CD4-positive, alpha-beta T cell treated with Interleukin-15 for 4 hours (primary cell): Measurements from ENCODE around the gene CCNF.
"Not testable (repeated sequence)": the region's sequence is repeated elsewhere in the genome, so short reads cannot be mapped to it uniquely, and the experiment has no call there.

ENCODE experiments used
- DNase-seq: peaks from one replicate; pipeline ENCODE4 v3.0.0-alpha.2; 2020; ENCODE audit warnings: low spot score

CCNF gene

DNA sequence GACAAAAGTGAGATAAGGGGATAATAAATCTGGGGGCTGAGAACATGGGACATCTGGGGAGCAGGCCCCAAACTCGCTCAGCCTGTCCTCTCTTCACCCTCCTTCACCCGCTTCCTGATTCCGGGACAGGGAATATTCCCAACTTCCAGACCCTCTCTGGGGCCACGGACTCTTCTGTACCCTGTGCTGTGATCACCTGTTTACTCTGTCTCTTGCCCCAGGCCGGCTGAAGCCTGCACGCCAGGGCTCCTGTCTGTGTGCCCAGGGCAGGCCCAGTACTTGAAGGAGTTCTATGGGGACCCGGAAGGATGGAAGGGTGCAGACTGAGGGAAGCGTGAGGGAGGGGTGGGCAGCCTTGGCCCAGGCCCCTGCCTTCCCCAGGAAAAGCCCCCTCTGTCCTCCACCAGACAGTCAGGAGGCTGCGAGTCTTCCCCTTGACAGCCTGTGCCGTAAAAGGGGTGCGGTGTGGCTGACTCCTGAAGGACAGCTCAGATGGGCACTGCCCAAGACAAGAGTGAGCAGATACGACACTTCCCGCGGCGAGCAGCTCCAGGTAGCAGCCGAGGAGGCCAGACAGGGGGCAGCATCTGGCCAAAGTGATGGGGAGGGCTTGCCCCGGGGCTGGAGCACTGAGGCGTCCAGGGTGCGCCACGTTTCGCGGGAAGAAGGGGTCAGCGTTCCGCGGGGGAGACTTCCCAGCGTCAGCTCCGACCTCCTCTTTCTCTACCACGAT is 1.0 kb upstream of the CCNF start:
- DNase-seq, result peak; percentile 4

DNA sequence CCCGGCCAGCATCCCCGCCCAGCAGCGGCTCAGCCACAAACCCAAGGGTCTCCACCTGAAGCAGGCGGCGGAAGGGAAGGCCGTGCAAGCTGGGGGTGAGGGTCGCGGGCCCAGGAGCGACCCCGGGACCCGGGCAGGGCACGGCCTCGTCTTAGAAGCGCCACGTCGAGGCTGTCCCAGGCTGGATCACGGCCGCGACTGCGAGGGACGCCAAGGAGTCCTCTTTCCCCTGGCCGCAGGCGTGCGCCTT is 538 bp upstream of the CCNF start:
- no peak for DNase-seq

DNA sequence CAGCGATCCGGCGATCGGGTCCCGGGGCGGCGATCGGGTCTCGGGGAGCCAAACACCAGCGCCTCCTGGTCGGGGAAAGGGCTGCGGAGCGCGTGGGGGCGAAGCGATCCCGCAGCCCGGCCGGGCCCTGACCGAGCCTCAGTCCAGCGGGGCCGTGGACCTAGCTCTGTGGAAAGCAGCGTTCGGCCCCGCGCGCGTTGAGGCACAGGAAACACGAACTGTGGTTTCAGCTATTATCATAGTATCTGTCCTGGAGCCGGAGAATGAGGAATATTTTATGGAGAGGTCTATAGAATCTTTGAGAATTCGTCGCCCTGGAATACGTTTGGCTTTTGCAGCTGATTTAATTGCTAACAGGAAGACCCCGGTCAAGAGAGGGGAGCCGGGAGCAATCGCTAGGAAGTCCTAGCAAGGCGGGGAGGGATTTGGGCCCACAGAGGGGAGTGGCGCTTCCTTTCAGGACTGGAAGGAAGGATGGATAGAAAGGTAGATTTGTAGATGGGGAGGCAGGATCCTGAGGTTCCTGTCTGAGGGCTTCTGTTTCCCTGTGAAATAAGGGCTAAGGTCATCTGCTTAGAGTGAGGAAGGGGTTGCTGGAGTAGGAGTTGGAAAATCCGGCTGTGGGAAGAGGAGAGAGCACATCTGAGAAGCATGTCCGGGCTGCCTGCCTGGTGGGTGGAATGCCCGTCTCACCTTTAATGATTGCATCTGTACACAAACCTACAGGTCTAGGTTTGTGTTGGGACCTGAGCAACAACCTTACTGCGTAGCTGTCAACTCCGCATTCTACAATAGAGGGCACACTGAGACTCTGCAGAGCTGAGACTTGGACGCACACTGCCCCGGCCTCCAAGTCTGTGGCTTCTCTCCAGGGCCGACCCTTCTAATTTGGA is 770 bp downstream of the CCNF start:
- DNase-seq, result peak; percentile 30

DNA sequence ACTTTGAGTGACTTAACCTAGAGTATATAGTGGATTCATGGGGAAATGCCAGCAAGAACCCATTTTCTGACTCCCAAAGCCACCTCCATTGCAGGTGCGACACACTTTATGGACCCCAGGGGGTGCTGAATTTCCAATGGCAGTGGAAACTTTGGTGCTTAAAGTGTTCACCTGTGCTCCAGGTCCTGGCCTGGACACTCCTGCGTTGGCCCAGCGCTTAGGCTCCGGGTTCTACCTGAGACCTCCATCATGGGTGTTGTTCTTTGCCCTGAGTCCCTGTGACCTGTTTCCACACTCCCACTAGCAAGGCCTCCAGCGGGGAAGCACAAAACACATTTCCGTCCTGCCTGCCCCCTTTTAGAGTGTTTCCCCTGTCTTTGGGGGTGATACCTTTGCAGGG is 3.0 kb downstream of the CCNF start:
- no peak for DNase-seq

DNA sequence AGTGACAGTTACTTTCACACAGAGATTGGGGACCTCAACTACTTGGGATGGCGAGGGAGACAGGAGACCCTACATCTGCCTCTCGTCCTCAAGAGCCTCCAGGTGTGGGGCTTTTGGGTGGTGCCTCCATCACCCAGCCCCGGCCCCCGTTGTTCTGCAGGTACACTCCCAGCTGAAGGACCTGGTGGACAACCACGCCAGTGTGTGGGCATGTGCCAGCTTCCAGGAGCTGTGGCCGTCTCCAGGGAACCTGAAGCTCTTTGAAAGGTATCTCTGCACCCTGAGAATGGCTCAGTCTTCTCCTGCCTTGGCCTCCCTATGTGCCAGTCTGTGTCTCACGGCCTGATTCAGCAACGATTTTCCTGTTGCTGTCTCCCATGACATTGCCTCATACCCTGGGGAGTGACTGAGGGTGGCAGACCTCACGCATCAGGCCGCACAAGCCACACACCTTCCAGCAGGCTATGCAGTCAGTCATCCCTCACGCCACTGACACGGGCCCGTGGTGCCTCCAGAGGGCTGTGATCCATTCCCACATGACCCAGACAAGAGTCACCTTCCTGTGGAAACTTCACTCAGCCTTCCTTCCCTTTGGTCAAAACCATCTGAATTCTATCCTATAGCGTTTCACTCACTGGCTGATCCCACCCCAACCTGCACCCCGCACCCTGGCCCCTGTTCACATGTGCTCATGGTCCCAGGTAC is 3.7 kb downstream of the CCNF start:
- DNase-seq, result no peak

DNA sequence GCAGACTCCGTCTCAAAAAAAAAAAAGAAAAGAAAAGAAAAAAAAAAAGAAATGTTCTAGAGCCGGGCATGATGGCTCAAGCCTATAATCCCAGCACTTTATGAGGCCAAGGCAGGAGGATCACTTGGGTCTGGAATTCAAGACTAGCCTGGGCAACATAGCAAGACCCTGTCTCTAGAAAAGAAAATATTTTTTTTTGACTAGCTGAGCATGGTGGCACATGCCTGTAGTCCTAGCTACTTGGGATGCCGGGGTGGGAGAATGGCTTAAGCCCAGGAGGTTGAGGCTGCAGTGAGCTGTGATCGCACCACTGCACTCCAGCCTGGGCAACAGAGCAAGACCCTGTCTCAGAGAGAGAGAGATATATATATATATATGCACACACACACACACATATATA is 6.0 kb downstream of the CCNF start:
- not testable (repeated sequence) for DNase-seq

DNA sequence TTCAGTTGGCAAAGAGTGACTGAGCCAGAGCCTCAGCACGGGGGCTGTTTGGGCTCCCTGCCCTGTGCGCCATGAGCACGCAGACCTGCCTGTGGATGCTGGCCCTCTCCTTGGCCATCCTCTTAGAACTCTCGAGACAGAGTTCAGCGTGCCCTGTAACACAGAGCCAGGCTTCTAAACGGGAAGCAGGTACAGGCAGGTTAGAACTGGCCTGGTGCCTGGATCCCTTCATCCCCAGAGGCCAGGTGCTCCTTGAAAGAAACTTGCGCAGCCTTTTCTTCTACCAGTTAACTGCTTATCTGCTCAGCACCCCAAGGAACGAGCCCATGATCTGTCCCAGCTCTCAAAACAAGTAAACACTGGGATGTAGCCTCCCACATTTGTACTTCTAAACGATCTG is 6.9 kb downstream of the CCNF start:
- DNase-seq, result no peak

DNA sequence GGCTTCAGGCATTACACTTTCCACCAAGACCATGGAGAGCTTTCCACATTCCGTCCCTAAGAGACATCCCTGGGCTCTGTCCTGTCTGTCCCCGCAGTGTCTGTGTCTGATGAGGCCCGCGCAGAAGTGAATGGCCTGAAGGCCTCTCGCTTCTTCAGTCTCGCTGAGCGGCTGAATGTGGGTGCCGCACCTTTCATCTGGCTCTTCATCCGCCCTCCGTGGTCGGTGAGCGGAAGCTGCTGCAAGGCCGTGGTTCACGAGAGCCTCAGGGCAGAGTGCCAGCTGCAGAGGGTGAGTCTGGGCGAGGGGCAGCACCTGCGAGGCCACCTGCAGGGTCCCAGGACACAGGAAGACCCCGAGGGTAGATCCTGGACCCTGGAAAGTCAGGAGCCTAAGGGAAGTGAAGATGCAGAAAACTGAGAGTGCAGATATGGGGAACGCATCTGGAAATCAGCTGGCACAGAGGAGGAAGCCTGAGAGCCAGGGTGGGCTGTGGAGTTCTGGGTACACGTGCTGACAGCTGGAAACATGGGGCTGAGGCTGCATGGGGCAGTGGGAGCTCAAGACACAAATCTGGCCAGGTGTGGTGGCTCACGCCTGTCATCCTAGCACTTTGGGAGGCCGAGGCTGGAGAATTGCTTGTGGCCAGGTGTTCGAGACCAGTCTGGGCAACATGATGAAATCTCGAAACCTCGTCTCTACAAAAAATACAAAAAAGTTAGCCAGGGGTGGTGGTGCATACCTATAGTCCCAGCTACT is 8.0 kb downstream of the CCNF start:
- no peak for DNase-seq

DNA sequence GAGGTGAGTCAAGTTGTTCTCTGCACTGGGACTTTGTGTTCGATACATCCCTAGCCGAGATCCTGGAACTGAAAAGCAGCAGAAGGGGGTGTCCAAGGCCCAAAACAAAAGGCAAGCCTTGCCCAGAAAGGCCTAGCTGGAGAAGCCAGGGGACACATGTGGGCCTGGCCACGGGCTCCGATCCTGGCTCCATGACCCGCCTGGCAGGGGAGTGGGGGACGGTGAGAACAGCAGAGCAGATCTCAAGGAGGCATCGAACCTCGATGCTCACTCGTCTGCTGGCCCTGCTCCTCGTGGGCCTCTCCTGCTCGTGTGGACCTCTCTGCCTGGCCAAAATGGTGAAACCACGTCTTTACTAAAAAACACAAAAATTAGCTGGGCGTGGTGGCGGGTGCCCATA is 8.9 kb downstream of the CCNF start:
- no peak for DNase-seq

DNA sequence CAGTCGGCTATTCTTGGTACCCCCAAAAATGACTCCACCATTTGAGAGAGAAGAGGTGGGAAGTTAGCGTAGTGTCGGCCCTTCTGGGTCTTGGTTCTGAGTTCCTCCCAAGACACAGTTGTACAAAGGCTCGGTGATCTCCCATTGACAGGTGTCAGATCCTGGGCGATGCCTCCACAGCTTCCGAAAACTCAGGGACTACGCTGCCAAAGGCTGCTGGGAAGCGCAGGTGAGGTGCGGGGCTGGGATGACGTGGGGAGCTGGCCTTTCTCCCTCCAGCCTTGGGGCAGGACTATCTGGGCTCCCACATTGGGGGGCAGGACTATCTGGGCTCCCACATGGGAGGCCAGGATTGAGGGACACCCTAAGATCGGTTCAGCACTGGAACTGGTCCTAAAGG is 10.4 kb downstream of the CCNF start:
- no peak for DNase-seq

DNA sequence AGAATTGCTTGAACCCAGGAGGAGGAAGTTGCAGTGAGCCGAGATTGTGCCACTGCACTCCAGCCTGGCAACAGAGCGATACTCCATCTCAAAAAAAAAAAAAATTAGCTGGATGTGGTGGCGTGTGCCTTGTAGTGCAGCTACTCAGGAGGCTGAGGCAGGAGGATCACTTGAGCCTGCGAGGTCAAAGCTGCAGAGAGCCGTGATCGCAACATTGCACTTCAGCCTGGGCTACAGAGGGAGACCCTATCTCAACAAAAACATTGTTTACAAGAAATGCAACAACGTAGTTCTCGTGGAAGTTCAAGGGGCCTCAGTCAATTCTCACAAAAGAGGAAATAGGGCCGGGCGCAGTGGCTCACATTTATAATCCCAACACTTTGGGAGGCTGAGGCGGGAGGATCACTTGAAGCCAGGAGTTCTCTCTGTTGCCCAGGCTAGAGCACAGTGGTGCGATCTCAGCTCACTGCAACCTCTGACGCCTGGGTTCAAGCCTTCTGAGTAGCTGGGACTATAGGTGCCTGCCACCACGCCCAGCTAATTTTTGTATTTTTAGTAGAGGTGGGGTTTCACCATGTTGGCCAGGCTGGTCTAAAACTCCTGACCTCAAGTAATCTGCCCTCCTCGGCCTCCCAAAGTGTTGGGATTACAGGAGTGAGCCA is 12.0 kb downstream of the CCNF start:
- DNase-seq, result not testable (repeated sequence)

DNA sequence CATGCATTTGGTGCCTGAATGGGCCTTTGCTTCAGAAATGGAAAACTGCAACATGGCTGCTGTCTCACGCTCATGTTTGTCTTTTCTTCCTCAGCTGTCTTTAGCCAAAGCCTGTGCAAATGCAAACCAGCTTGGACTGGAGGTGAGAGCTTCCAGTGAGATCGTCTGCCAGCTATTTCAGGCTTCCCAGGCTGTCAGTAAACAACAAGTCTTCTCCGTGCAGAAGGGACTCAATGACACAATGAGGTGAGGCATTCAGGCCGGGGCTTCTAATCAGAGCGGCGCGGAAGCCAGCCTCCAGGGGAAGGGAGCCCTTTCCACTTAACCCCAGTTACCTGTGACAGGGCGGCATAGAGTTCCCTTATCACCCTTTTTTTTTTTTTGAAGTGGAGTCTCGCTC is 14.3 kb downstream of the CCNF start:
- no peak for DNase-seq

DNA sequence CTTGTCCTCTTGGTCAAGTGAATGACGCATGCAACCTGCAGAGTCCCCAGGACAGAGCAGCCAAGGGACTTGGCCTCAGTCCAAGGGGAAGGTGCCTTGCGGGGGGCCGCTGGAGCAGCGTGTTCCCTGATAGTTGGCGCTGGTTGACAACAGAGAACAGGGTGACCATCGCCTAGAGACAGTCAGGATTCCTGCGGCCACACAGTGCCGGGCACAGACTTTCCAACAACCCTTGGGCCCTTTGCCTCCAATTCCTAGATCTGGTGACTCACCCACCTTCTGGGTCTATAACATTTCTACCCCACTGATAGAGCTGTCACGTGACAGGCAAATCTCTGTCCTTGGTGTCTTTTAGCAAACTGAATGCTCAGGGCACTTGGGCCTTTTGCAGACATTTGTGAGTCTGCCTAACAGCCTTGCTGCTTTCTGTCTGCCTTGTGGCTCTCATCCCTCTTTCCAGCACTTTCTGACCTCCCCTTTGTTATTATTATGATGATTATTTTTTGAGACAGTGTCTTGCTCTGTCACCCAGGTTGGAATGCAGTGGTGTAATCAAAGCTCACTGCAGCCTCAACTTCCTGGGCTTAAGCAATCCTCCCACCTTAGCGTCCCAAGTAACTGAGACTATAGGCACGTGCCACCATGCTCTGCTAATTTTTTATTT is 18.8 kb downstream of the CCNF start:
- no peak for DNase-seq

DNA sequence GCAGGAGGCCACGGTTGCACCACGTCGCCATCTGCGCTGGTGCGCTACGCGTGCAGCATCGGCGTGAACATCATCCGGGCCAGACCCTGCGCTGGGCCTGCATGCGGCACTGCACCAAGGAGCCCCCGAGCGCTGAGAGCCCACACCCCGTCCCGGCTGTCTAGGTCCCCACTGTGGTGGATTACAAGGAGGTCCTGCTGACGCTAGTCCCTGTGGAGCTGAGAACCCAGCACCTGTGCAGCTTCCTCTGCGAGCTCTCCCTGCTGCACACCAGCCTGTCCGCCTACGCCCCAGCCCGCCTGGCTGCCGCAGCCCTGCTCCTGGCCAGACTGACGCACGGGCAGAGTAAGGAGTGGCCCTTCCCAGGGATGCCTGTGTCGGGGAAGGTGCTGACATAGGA is 19.9 kb downstream of the CCNF start:
- no peak for DNase-seq

DNA sequence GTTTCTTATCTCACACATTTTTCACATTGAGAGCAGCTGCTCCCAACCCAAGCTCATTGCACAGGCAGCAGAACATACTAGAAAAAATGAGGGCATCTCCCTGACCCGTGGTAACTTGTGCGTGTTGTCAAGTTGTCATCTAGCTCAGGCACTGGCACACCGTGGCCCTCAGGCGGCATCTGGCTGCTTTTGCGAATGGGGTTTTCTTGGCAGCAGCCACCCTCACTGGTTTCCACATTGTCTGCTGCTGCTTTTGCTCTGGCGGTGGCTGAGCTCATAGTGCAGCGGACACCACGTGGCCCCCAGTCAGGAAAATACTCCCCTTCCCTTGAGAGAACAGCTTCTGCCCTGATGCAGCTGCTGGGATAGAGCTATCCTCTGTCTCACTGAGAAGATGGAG is 21.3 kb downstream of the CCNF start:
- DNase-seq, result no peak

DNA sequence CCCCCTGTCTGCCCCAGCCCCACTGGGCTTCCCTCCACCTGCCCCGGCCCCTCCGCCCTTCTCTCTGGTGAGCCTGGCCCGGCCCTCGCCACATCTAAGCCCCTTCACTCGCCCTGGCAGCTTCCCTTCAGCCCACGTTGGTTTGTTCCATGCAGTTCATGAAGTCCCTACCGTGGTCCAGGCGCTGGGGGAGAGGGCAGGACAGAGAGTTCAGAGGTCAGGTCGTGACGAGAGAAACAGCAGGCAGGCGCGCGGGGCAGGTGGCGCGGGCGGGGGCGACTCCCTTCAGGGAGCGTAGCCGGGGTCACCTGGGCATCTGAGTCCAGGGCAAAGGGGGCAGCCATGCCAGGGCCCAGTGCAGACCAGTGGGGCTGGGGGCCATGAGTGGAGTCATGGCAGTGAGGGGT is 21.7 kb downstream of the CCNF start:
- no peak for DNase-seq

DNA sequence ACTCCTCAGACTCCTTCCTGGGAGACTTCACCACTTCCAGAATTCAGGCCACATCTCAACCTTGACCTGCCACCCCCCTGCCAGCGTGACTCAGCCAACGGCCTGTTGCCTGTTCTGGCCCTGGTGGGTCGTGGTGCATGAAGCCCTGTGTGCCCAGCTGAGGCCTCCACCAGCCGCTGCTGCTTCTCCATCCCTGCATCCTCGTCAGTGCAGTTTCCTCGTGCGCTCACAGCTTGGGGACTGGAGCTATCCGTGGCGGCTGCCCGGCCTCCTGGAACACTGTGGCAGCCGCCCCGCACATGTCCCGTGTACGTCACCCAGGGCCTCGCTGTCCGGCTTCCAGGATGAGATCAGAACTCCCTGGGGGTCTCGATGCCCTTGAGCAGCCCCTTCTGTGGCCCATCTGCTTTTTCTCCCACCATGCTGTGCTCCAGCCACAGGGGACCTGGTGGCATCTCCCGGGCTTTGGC is 22.6 kb downstream of the CCNF start:
- no peak for DNase-seq

DNA sequence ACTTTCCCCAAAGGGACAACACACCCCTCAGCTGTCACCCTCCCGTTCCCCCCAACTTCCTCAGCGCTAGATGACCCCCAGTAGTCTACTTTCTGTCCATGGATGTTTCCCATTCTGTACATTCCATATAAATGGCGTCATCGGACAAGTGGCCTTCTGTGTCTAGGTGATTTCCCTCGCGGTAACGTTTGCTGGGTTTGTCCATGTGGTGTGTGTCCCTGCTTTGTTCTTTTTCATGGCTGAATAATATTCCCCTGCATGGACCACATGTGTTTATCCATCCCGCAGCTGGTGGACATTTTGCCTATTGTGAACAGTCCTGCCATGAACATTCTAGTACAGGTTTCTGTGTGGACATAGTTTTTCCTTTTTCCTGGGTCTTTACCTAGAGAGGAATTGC is 23.4 kb downstream of the CCNF start:
- no peak for DNase-seq

DNA sequence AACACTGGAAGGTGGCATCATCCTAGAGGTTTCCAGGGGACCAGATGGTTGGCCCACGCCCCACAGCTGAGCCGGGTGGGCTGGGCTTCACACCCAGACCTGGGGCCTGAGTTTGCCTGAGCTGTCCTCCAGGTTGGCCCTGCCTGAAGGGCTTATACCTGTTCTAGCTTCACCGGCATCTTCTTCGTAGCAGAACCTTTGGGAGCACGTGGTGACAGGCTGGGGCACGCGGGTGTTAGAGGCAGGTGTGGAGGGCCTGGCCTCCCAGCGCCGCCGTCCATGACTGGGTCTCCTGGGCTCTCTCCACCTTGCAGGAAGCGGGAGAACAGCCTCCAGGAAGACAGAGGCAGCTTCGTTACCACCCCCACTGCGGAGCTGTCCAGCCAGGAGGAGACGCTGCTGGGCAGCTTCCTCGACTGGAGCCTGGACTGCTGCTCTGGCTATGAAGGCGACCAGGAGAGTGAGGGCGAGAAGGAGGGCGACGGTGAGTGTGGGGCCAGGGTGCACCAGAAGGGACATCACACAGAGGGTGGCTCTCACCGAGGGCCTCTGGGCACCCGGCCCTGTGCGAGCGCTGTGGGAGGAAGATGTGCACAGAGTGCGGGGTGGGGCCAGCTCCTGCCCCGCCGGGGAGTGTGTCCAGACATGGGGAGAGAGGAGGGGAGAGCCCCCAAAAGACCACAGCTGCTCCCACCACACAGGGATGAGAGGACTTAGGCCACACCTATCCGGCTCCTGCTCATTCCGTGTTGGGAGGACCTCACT is 26.0 kb downstream of the CCNF start:
- no peak for DNase-seq

DNA sequence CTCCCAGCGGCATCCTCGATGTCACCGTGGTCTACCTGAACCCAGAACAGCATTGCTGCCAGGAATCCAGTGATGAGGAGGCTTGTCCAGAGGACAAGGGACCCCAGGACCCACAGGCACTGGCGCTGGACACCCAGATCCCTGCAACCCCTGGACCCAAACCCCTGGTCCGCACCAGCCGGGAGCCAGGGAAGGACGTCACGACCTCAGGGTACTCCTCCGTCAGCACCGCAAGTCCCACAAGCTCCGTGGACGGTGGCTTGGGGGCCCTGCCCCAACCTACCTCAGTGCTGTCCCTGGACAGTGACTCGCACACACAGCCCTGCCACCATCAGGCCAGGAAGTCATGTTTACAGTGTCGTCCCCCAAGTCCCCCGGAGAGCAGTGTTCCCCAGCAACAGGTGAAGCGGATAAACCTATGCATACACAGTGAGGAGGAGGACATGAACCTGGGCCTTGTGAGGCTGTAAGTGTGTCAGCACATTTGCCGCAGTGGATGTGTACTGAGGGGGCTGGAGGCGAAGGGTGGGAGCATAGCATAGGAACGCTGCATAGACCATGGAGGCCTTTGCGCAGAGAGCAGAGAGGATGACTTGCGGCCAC is 27.4 kb downstream of the CCNF start:
- DNase-seq, result no peak
